Measurements from ENCODE around the gene TMEM178A. TPM values are rescaled to one million over a fixed set of nuclear protein-coding genes. Genes with fewer than 3 reads are reported as not detected.

TMEM178A gene
- polyA plus RNA-seq, 1 donor from 2014 or later = 31.8 TPM

DNA sequence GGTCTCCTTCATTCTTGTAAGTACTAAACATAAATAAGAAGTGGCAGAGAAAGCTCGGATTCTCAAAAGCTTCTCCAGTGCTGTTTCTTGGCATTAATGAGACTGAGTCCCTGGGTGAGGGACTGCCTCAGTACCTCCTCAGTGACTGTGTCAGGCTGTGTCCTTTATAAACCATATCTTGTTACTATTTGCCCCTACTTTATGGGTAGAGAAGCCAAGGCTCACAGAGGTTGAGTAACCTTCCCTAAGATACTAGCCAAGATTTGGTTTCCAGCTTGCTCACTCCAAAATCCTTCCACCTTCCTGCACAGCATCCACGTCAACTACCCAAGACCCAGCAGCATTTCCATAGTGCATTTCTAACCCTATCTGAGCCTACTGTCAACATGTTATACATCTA is 57.8 kb downstream of the TMEM178A start:
- Histone ChIP-seq H2AFZ (ENCODE audit: low read depth, low read length) (no peak overlapping the region), H3K36me3 (ENCODE audit: insufficient read depth, low read length) (no peaks in the 10 kb centered on the region), H3K27ac (ENCODE audit: low read length) (no peak overlapping the region), H3K9me3 (ENCODE audit: low read length) (no peaks in the 10 kb centered on the region), H4K20me1 (ENCODE audit: insufficient read depth) (no peaks in the 10 kb centered on the region), H3K9ac (ENCODE audit: low read length) (no peak overlapping the region), H3K4me2 (ENCODE audit: low read length) (no peak overlapping the region), H3K79me2 (replicated peaks; ENCODE audit: insufficient read depth, low read length) (no peaks in the 10 kb centered on the region), H3K27me3 (ENCODE audit: insufficient read depth, low read depth, low read length) (no peaks in the 10 kb centered on the region), H3F3A (ENCODE audit: insufficient read depth, low read length, poor library complexity, severe bottlenecking) (no peaks in the 10 kb centered on the region), H3K4me3 (ENCODE audit: low read length) (no peak overlapping the region), H3K9me2 (ENCODE audit: insufficient read depth, low read length) (no peaks in the 10 kb centered on the region)
- TF ChIP-seq EP300 (conservative IDR thresholded peaks at IDR 0.05; ENCODE audit: poor library complexity, severe bottlenecking) = no peak
- no peak for TF ChIP-seq POLR2AphosphoS5 (IDR thresholded peaks at IDR 0.05)
- no peak for TF ChIP-seq MXI1 (conservative IDR thresholded peaks at IDR 0.05; ENCODE audit: poor library complexity, severe bottlenecking)
- TF ChIP-seq, protein P1, sequence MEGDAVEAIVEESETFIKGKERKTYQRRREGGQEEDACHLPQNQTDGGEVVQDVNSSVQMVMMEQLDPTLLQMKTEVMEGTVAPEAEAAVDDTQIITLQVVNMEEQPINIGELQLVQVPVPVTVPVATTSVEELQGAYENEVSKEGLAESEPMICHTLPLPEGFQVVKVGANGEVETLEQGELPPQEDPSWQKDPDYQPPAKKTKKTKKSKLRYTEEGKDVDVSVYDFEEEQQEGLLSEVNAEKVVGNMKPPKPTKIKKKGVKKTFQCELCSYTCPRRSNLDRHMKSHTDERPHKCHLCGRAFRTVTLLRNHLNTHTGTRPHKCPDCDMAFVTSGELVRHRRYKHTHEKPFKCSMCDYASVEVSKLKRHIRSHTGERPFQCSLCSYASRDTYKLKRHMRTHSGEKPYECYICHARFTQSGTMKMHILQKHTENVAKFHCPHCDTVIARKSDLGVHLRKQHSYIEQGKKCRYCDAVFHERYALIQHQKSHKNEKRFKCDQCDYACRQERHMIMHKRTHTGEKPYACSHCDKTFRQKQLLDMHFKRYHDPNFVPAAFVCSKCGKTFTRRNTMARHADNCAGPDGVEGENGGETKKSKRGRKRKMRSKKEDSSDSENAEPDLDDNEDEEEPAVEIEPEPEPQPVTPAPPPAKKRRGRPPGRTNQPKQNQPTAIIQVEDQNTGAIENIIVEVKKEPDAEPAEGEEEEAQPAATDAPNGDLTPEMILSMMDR (IDR thresholded peaks at IDR 0.05; ENCODE audit: poor library complexity, severe bottlenecking) = no peak
- TF ChIP-seq RAD21 (conservative IDR thresholded peaks at IDR 0.05) = no peak
- TF ChIP-seq SMC3 (conservative IDR thresholded peaks at IDR 0.05; ENCODE audit: poor library complexity) = no peak
- TF ChIP-seq REST (IDR thresholded peaks at IDR 0.05; ENCODE audit: borderline replicate concordance) = no peak
- TF ChIP-seq TAF1 (IDR thresholded peaks at IDR 0.05; ENCODE audit: low read depth) = no peak
- TF ChIP-seq EZH2 (IDR thresholded peaks at IDR 0.05; ENCODE audit: borderline replicate concordance, insufficient read depth, low read length, poor library complexity, severe bottlenecking) = no peak

DNA sequence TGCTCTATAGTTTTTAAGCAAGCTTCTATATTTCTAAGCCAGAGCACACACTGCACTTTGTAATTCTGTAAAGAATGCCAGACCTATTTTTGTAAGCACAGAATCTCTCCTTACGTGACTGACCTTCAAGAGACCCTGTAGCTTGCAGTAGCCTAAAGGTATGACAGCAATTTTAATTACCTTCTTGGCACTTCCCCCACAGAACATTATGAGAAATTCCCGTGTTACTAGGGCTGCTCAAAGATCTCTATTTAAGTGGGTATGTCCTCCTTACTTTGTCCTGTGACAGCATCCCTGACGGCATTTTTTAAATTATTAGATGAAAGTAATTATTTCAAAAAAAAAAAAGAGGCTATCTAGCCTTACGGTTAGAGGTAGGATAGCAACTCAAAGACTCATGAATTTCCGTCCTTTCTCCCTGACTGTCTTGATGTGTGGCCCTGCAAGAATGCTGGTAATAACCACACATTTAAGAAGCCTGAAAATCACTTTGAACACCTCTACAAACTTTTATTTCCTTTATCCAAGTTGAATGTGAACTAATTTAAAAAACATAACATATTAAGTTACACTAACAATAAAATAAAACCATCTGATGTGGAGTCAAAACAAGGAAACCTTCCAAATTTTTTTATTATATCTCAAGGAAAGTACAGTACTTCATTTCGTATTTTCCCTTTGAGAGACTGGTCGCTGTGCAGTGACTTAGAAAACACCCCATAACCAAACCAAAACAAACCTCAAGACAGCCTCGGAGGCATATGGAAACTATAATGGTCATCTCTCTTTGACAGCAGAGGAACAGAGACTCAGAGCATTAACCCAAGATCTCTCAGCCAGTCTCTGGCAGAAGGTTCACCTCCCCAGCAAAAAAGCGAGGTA is 58.5 kb downstream of the TMEM178A start:
- no peak overlapping the region for H3K9ac ChIP-seq (ENCODE audit: low read length)
- TF ChIP-seq RAD21 (conservative IDR thresholded peaks at IDR 0.05) = no peak
- no peak for TF ChIP-seq SMC3 (conservative IDR thresholded peaks at IDR 0.05; ENCODE audit: poor library complexity)
- TF ChIP-seq, protein P1 (IDR thresholded peaks at IDR 0.05; ENCODE audit: poor library complexity, severe bottlenecking) = no peak
- TF ChIP-seq TAF1 (IDR thresholded peaks at IDR 0.05; ENCODE audit: low read depth) = no peak
- no peak for TF ChIP-seq REST (IDR thresholded peaks at IDR 0.05; ENCODE audit: borderline replicate concordance)
- TF ChIP-seq POLR2AphosphoS5 (IDR thresholded peaks at IDR 0.05) = no peak
- H3K4me2 ChIP-seq (ENCODE audit: low read length) = no peak overlapping the region

More for the DNA sequence above, 58.5 kb downstream of the TMEM178A start:
- Histone ChIP-seq H3K27me3 (ENCODE audit: insufficient read depth, low read depth, low read length) (no peaks in the 10 kb centered on the region), H3K9me2 (ENCODE audit: insufficient read depth, low read length) (no peaks in the 10 kb centered on the region), H3K4me3 (ENCODE audit: low read length) (no peak overlapping the region), H3F3A (ENCODE audit: insufficient read depth, low read length, poor library complexity, severe bottlenecking) (no peaks in the 10 kb centered on the region), H3K27ac (ENCODE audit: low read length) (no peak overlapping the region), H3K9me3 (ENCODE audit: low read length) (no peaks in the 10 kb centered on the region), H4K20me1 (ENCODE audit: insufficient read depth) (no peaks in the 10 kb centered on the region), H3K36me3 (ENCODE audit: insufficient read depth, low read length) (no peaks in the 10 kb centered on the region), H3K79me2 (replicated peaks; ENCODE audit: insufficient read depth, low read length) (no peaks in the 10 kb centered on the region), H2AFZ (ENCODE audit: low read depth, low read length) (no peak overlapping the region)
